K562 (cell line): Measurements from ENCODE around the gene S100P. TPM values are rescaled to one million over a fixed set of nuclear protein-coding genes. Genes with fewer than 3 reads are reported as not detected.

Experiments
- ATAC-seq: fragments of 200-7000 bp; cut with Tn5 transposase; 3 replicates; pipeline ENCODE4 v1.9.1; 2020; ENCODE audit warnings: moderate library complexity
- BruUV-seq: library from RNA; stranded (reverse); fragments of 400-500 nt; replicated peaks from 2 replicates; lab custom pipeline; 2021; lab: Mats Ljungman, UMichigan
- CTCF ChIA-PET: fragments of 300-600 bp; formaldehyde crosslinking; extraction: SDS; loops from one replicate; lab custom pipeline; 2021; ENCODE audit warnings: low intra/inter-chr PET ratio; lab: Yijun Ruan, JAX
- POLR2A ChIA-PET: fragments of 300-600, 350-650 bp; sonication (Branson Sonifier 250); formaldehyde crosslinking; extraction: SDS; loops from one replicate; lab custom pipeline; 2021; ENCODE audit warnings: antibody characterized with exemption, inconsistent platforms; lab: Yijun Ruan, JAX
- DNase-seq, 4 experiments: peaks; one replicate each; pipeline versions ENCODE4 v3.0.0 to v3.0.0-alpha.2; 2011 to 2018; ENCODE audit warnings: low spot score in 3 of 4, mixed read lengths in 3 of 4; ENCODE audit errors: extremely low read depth in 1 of 4
- FAIRE-seq: peaks from 2 replicates; lab custom pipeline; 2011; peaks lifted over from hg19 to GRCh38; lab: Jason Lieb, UNC
- H2AFZ ChIP-seq: 2 replicates; pipeline ENCODE4 v1.6.0; 2011; ENCODE audit warnings: low read depth, low read length, control low read depth, inconsistent platforms
- H3K27ac ChIP-seq: fragments of 200-600 bp; 3 replicates; pipeline ENCODE4 v1.8.0; 2011; ENCODE audit warnings: low read depth, mild to moderate bottlenecking, control low read depth, inconsistent platforms, low read length, moderate library complexity, mixed read lengths; ENCODE audit errors: extremely low read depth
- H3K27me3 ChIP-seq, 2 experiments: fragments of 300-600 bp in 1 of 2; 2 replicates in 1 of 2; 3 replicates in 1 of 2; pipeline versions ENCODE4 v1.6.0 to v1.8.0; 2011; ENCODE audit warnings: inconsistent platforms in 2 of 2, low read length in 2 of 2, mild to moderate bottlenecking in 1 of 2, mixed read lengths in 1 of 2, moderate library complexity in 1 of 2; ENCODE audit not compliant: control insufficient read depth in 2 of 2, insufficient read depth in 2 of 2
- H3K36me3 ChIP-seq: fragments of 300-600 bp; 3 replicates; pipeline ENCODE4 v1.8.0; 2011; ENCODE audit warnings: mild to moderate bottlenecking, low read length, inconsistent platforms; ENCODE audit not compliant: control insufficient read depth, insufficient read depth
- H3K4me1 ChIP-seq, 2 experiments: fragments of 200-600 bp in 1 of 2; replicated peaks in 1 of 2; 2 replicates in 1 of 2; 3 replicates in 1 of 2; pipeline versions ENCODE4 v1.5.1 to v1.8.0; 2011; ENCODE audit warnings: inconsistent platforms in 2 of 2, low read length in 2 of 2, mild to moderate bottlenecking in 1 of 2, mixed read lengths in 1 of 2, moderate library complexity in 1 of 2; ENCODE audit not compliant: control insufficient read depth in 2 of 2, insufficient read depth in 2 of 2
- H3K4me2 ChIP-seq: 2 replicates; pipeline ENCODE4 v1.6.1; 2011; ENCODE audit warnings: low read length, control low read depth, inconsistent platforms, mixed read lengths; ENCODE audit not compliant: insufficient read depth
- H3K4me3 ChIP-seq: fragments of 200-600 bp; sonication (generic), shearing (Covaris generic); 2 replicates; pipeline ENCODE4 v1.5.1; 2016; ENCODE audit warnings: control low read depth, inconsistent platforms
- H3K79me2 ChIP-seq: fragments of 200-600 bp; 3 replicates; pipeline ENCODE4 v1.8.0; 2011; ENCODE audit warnings: low read length, inconsistent platforms; ENCODE audit not compliant: control insufficient read depth, insufficient read depth
- H3K9ac ChIP-seq, 2 experiments: 2 replicates each; pipeline versions ENCODE4 v1.6.0 to v1.6.1; 2011; ENCODE audit warnings: low read depth in 2 of 2, low read length in 2 of 2, control low read depth in 1 of 2, inconsistent platforms in 1 of 2, mild to moderate bottlenecking in 1 of 2, mixed read lengths in 1 of 2; ENCODE audit not compliant: insufficient read depth in 1 of 2
- H3K9me1 ChIP-seq: one replicate; pipeline ENCODE4 v1.6.0; 2011; ENCODE audit warnings: inconsistent platforms, mild to moderate bottlenecking, low read length, moderate library complexity; ENCODE audit not compliant: control insufficient read depth, insufficient read depth
- H3K9me3 ChIP-seq: replicated peaks from 2 replicates; pipeline ENCODE4 v1.5.1; 2011; ENCODE audit warnings: low read depth, low read length, inconsistent platforms; ENCODE audit not compliant: control insufficient read depth, insufficient read depth
- H4K20me1 ChIP-seq: replicated peaks from 2 replicates; pipeline ENCODE4 v1.6.1; 2011; ENCODE audit warnings: low read length, inconsistent platforms, mixed read lengths; ENCODE audit not compliant: control insufficient read depth, insufficient read depth
- CBFB ChIP-seq: sonication (generic); formaldehyde crosslinking; IDR thresholded peaks from 2 replicates; pipeline ENCODE4 v1.4.0; 2020; ENCODE audit warnings: mild to moderate bottlenecking, missing genetic modification reagents
- GABPA ChIP-seq: fragments of 200-800 bp; sonication (Bioruptor generic); conservative IDR thresholded peaks from 2 replicates; pipeline ENCODE4 v1.6.1; 2016; ENCODE audit warnings: low read depth, missing genetic modification characterization, missing compliant biosample characterization
- KDM1A ChIP-seq, 2 experiments: fragments of 450-650 bp; IDR thresholded peaks; 2 replicates each; pipeline ENCODE4 v1.6.1; 2016; ENCODE audit warnings: mild to moderate bottlenecking in 2 of 2
- NCOA6 ChIP-seq: fragments of 450-650 bp; IDR thresholded peaks from 2 replicates; pipeline ENCODE4 v1.6.1; 2017; ENCODE audit warnings: mild to moderate bottlenecking
- NCOR1 ChIP-seq: fragments of 450-650 bp; IDR thresholded peaks from 2 replicates; pipeline ENCODE4 v1.6.1; 2016; ENCODE audit warnings: mild to moderate bottlenecking, moderate library complexity
- PHF21A ChIP-seq: fragments of 450-650 bp; IDR thresholded peaks from 2 replicates; pipeline ENCODE4 v1.6.1; 2017; ENCODE audit warnings: low read depth, borderline replicate concordance
- PHTF2 ChIP-seq: fragments of 250-450 bp; sonication (Bioruptor Pico); IDR thresholded peaks from 2 replicates; pipeline ENCODE4 v1.5.0; 2021; ENCODE audit warnings: mild to moderate bottlenecking
- RBM22 ChIP-seq: fragments of 200-400 bp; formaldehyde crosslinking; IDR thresholded peaks from 2 replicates; pipeline ENCODE4 v1.6.1; 2018; ENCODE audit warnings: low read length, low read depth; ENCODE audit not compliant: poor library complexity, severe bottlenecking
- ZFX ChIP-seq: sonication (generic); formaldehyde crosslinking; IDR thresholded peaks from 2 replicates; pipeline ENCODE4 v1.8.0; 2022; ENCODE audit warnings: mild to moderate bottlenecking, missing genetic modification reagents, moderate library complexity
- ZNF24 ChIP-seq: fragments of 450-650 bp; IDR thresholded peaks from 2 replicates; pipeline ENCODE4 v1.6.1; 2016
- ZNF263 ChIP-seq: sonication (generic); formaldehyde crosslinking; IDR thresholded peaks from 2 replicates; pipeline ENCODE4 v1.8.0; 2022; ENCODE audit warnings: mild to moderate bottlenecking, missing genetic modification reagents, borderline replicate concordance
- ZNF316 ChIP-seq: fragments of 450-650 bp; IDR thresholded peaks from 2 replicates; pipeline ENCODE4 v1.6.1; 2016
- ZNF583 ChIP-seq: fragments of 250-450 bp; sonication (Bioruptor Pico); IDR thresholded peaks from 2 replicates; pipeline ENCODE4 v1.4.0; 2020
- WGBS: fragments of 100-300 bp; shearing (Covaris generic); methylation state at CpG from one replicate; pipeline ENCODE4 v1.1.6; 2016; ENCODE audit warnings: low coverage, mixed read lengths; ENCODE audit not compliant: insufficient coverage; ENCODE audit errors: missing lambda C conversion rate; 5-methylcytosine and 5-hydroxymethylcytosine counted together
- in situ Hi-C: fragments of 300-500 bp; cut with MboI; formaldehyde crosslinking; loops from 4 replicates; pipeline ENCODE4 v1.15.0; 2018; ENCODE audit warnings: inconsistent platforms, mixed read lengths
- intact Hi-C: fragments of 100-400 bp; cut with micrococcal nuclease; formaldehyde crosslinking; loops from 2 replicates; pipeline ENCODE4 v1.14.2; 2022
- polyA plus RNA-seq, 8 experiments: library from polyadenylated mRNA; depleted of rRNA in 4 of 8; stranded (reverse) in 5 of 8; unstranded in 3 of 8; fragments of >200 nt; fragmentation: Nextera tagmentation in 2 of 8; fragmentation: Illumina TruSeq in 1 of 8; extraction: Ambion mirVana in 2 of 8; extraction: Trizol in 1 of 8; gene quantifications; 2 replicates each; pipeline versions ENCODE4 v1.2.1 to v1.2.3, GENCODE V29; 2011 to 2014; ENCODE audit warnings: inconsistent platforms in 1 of 8, missing spikeins in 1 of 8
- total RNA-seq, 7 experiments: library from RNA; depleted of rRNA in 6 of 7; stranded (reverse); fragments of >200 nt in 6 of 7; fragmentation: Illumina TruSeq in 2 of 7; extraction: Trizol in 2 of 7; gene quantifications; 2 replicates each; pipeline versions ENCODE4 v1.2.1 to v1.2.3, GENCODE V29; 2011 to 2021; ENCODE audit warnings: low replicate concordance in 1 of 7
- TF ChIP-seq, protein P1 (sequence below): sonication (generic); formaldehyde crosslinking; IDR thresholded peaks from 2 replicates; pipeline ENCODE4 v1.5.0; 2020; ENCODE audit warnings: missing genetic modification reagents
- TF ChIP-seq, protein P2 (sequence below): fragments of 450-650 bp; IDR thresholded peaks from 2 replicates; pipeline ENCODE4 v1.6.1; 2018; ENCODE audit not compliant: partially characterized antibody
- TF ChIP-seq, protein P3 (sequence below): fragments of 250-450 bp; sonication (Bioruptor Pico); IDR thresholded peaks from 2 replicates; pipeline ENCODE4 v1.8.0; 2022; ENCODE audit warnings: inconsistent platforms, mild to moderate bottlenecking, moderate library complexity, borderline replicate concordance

Gene S100P
- total and polyA plus RNA-seq, 9 of the 15 experiments (the other 6 are each of a cell fraction or from before 2014, with no cell fraction given): 4.1 to 23.8 (median 7.5) TPM

DNA sequence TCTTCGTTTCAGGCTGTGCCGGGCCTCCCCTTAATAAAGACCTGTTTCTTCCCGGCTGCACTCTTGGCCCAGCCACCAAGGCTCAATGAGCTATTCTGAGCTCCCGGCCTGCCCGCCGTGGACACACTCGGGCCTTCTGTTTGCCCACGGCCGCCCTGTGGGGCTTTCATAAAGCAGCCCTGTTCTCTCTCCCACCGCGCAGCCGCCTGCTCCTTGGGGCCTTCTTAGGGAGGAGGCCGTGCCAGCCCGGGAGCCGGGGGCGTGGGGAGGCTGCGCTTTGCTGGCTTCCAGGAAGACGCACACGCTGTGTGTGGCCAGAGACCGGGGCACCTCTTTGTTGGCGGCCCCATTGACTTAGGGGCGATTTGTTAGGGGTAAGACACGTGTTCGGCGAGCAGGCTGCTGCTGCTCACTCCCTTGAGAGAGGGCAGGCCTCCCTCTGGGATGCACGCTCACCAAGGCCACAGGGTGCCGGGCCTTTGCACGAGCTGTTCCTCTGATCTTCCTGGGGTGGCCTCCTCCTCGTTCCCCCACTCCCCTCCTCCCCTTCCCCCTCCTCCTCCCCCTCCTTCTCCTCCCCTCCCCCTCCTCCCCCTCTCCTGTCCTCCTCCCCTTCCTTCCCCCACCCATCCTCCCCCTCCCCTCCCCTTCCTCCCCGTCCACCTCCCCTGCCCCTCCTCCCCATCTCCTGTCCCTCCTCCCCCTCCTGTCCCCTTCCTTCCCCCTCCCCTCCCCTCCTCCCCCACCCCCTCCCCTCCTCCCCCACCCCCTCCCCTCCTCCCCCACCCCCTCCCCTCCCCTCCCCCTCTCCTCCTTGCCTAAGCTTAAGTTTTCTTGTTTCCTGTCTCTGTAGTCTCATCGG, 33.6 kb downstream of the S100P start (continued):
- TF ChIP-seq, protein P1, sequence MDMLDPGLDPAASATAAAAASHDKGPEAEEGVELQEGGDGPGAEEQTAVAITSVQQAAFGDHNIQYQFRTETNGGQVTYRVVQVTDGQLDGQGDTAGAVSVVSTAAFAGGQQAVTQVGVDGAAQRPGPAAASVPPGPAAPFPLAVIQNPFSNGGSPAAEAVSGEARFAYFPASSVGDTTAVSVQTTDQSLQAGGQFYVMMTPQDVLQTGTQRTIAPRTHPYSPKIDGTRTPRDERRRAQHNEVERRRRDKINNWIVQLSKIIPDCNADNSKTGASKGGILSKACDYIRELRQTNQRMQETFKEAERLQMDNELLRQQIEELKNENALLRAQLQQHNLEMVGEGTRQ (CRISPR knock-in tag): no peak
- 0 out of 2 replicates have a peak, but pooled peaks have one; percentile 17 for TF ChIP-seq ZFX (CRISPR knock-in tag)
- TF ChIP-seq, protein P2, sequence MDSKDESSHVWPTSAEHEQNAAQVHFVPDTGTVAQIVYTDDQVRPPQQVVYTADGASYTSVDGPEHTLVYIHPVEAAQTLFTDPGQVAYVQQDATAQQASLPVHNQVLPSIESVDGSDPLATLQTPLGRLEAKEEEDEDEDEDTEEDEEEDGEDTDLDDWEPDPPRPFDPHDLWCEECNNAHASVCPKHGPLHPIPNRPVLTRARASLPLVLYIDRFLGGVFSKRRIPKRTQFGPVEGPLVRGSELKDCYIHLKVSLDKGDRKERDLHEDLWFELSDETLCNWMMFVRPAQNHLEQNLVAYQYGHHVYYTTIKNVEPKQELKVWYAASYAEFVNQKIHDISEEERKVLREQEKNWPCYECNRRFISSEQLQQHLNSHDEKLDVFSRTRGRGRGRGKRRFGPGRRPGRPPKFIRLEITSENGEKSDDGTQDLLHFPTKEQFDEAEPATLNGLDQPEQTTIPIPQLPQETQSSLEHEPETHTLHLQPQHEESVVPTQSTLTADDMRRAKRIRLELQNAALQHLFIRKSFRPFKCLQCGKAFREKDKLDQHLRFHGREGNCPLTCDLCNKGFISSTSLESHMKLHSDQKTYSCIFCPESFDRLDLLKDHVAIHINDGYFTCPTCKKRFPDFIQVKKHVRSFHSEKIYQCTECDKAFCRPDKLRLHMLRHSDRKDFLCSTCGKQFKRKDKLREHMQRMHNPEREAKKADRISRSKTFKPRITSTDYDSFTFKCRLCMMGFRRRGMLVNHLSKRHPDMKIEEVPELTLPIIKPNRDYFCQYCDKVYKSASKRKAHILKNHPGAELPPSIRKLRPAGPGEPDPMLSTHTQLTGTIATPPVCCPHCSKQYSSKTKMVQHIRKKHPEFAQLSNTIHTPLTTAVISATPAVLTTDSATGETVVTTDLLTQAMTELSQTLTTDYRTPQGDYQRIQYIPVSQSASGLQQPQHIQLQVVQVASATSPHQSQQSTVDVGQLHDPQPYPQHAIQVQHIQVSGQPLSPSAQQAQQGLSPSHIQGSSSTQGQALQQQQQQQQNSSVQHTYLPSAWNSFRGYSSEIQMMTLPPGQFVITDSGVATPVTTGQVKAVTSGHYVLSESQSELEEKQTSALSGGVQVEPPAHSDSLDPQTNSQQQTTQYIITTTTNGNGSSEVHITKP: no peak

DNA sequence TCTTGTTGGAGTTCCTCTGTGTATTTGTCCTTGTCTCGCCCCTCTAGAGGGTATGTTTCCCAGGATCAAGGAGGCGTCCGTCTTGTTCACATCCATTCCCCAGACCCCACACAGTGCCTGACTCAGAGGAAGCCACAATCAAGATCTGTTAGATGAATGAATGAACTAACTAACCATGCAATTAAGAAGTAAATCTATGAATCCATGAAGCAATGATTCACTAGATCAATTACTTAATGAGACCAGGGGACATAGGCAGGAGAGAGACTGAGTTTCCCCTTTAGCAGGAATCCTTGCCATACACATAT, 34.2 kb downstream of the S100P start:
- ChIA-PET CTCF (no interaction called here), POLR2A (interaction anchor here (1.0 kb wide), 1 partner anchor 166 kb away, joined by 3 read pairs; no protein-coding TSS in a partner anchor)
- no peaks in the 10 kb centered on the region for H4K20me1 ChIP-seq
- intact Hi-C loops (no loop called here), in situ Hi-C loops (no loop called here)
- H3K79me2 ChIP-seq: no peaks in the 10 kb centered on the region
- no TSS peak for BruUV-seq
- H3K4me3 ChIP-seq: no peak overlapping the region
- no peak overlapping the region; the same call in 1 of the 2 replicates for H3K4me2 ChIP-seq
- peaks cover 37 to 65% of the 10 kb centered on the region in 2 experiments for H3K4me1 ChIP-seq
- no peaks in the 10 kb centered on the region for H3K36me3 ChIP-seq
- no peaks in the 10 kb centered on the region for H3K27me3 ChIP-seq
- no peaks in the 10 kb centered on the region for H3K9me3 ChIP-seq
- H2AFZ ChIP-seq: no peak overlapping the region
- no peak for ATAC-seq
- H3K9me1 ChIP-seq: no peaks in the 10 kb centered on the region
- no peak for TF ChIP-seq GABPA (tag)
- TF ChIP-seq NCOA6: no peak
- TF ChIP-seq ZNF263 (CRISPR knock-in tag): no peak
- no peak for TF ChIP-seq PHF21A
- 0 out of 4 replicates have a peak, but pooled peaks of 1 of the 2 experiments have one; percentile 27 for TF ChIP-seq KDM1A (IDR thresholded peaks at IDR 0.05)
- no peak for TF ChIP-seq CBFB (CRISPR knock-in tag)
- TF ChIP-seq ZNF583 (CRISPR knock-in tag): no peak
- TF ChIP-seq PHTF2 (CRISPR knock-in tag): no peak
- no peak for TF ChIP-seq ZNF316
- no peak for TF ChIP-seq NCOR1
- TF ChIP-seq ZNF24: peak; percentile 77; the same call in 1 of the 2 replicates
- TF ChIP-seq, protein P3, sequence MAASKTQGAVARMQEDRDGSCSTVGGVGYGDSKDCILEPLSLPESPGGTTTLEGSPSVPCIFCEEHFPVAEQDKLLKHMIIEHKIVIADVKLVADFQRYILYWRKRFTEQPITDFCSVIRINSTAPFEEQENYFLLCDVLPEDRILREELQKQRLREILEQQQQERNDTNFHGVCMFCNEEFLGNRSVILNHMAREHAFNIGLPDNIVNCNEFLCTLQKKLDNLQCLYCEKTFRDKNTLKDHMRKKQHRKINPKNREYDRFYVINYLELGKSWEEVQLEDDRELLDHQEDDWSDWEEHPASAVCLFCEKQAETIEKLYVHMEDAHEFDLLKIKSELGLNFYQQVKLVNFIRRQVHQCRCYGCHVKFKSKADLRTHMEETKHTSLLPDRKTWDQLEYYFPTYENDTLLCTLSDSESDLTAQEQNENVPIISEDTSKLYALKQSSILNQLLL (CRISPR knock-in tag): no peak
- TF ChIP-seq RBM22: no peak
- WGBS: 49% methylated on average over 3 of the region's 3 CpGs
- no peak for DNase-seq
- FAIRE-seq: no peak
- no peak overlapping the region for H3K27ac ChIP-seq
- H3K9ac ChIP-seq: no peak overlapping the region
